Keratinocyte (primary cell): ENCODE data around the gene LIG1. TPM values are rescaled to one million over a fixed set of nuclear protein-coding genes. Genes with fewer than 3 reads are reported as not detected.

Experiments used
- DNase-seq: peaks from one replicate; pipeline ENCODE4 v3.0.0-alpha.2; 2011; ENCODE audit warnings: low read depth, missing footprints, low spot score
- FAIRE-seq: peaks from 2 replicates; lab custom pipeline; 2011; peaks lifted over from hg19 to GRCh38; lab: Jason Lieb, UNC
- H2AFZ ChIP-seq: 2 replicates; pipeline ENCODE4 v1.6.0; 2012; ENCODE audit warnings: low read length, control low read depth, inconsistent platforms; ENCODE audit not compliant: control insufficient read depth
- H3K27ac ChIP-seq: 2 replicates; pipeline ENCODE4 v1.5.1; 2011; ENCODE audit warnings: low read length; ENCODE audit not compliant: control insufficient read depth, insufficient read depth
- H3K27me3 ChIP-seq: 3 replicates; pipeline ENCODE4 v1.6.0; 2011; ENCODE audit warnings: low read length; ENCODE audit not compliant: control insufficient read depth, insufficient read depth; ENCODE audit errors: extremely low read depth
- H3K36me3 ChIP-seq, 2 experiments: 2 replicates in 1 of 2; 3 replicates in 1 of 2; pipeline ENCODE4 v1.5.1; 2011; ENCODE audit warnings: low read length in 2 of 2, mild to moderate bottlenecking in 1 of 2; ENCODE audit not compliant: control insufficient read depth in 2 of 2, insufficient read depth in 2 of 2; ENCODE audit errors: extremely low read depth in 1 of 2
- H3K4me1 ChIP-seq: 3 replicates; pipeline ENCODE4 v1.5.1; 2011; ENCODE audit warnings: low read length; ENCODE audit not compliant: control insufficient read depth, insufficient read depth; ENCODE audit errors: extremely low read depth
- H3K4me2 ChIP-seq: 3 replicates; pipeline ENCODE4 v1.6.0; 2011; ENCODE audit warnings: low read depth, low read length; ENCODE audit not compliant: control insufficient read depth, insufficient read depth; ENCODE audit errors: extremely low read depth
- H3K4me3 ChIP-seq, 3 experiments: fragments of 200-600 bp in 1 of 3; sonication (generic) in 1 of 3; 2 replicates in 2 of 3; 3 replicates in 1 of 3; pipeline ENCODE4 v1.5.1; 2011 to 2016; ENCODE audit warnings: low read length in 3 of 3, mild to moderate bottlenecking in 3 of 3, control low read depth in 2 of 3, inconsistent platforms in 1 of 3, low read depth in 1 of 3, mixed read lengths in 1 of 3, mixed run types in 1 of 3, moderate library complexity in 1 of 3; ENCODE audit not compliant: control insufficient read depth in 2 of 3, insufficient read depth in 2 of 3; ENCODE audit errors: extremely low read depth in 1 of 3
- H3K79me2 ChIP-seq: 2 replicates; pipeline ENCODE4 v1.6.0; 2012; ENCODE audit warnings: low read length; ENCODE audit not compliant: control insufficient read depth, insufficient read depth
- H3K9ac ChIP-seq: 3 replicates; pipeline ENCODE4 v1.6.0; 2011; ENCODE audit warnings: low read length; ENCODE audit not compliant: control insufficient read depth, insufficient read depth; ENCODE audit errors: extremely low read depth
- H3K9me1 ChIP-seq: 3 replicates; pipeline ENCODE4 v1.6.0; 2011; ENCODE audit warnings: low read length; ENCODE audit not compliant: control insufficient read depth, insufficient read depth; ENCODE audit errors: extremely low read depth
- H3K9me3 ChIP-seq: 2 replicates; pipeline ENCODE4 v1.5.1; 2012; ENCODE audit warnings: low read depth, low read length; ENCODE audit not compliant: control insufficient read depth
- H4K20me1 ChIP-seq: 3 replicates; pipeline ENCODE4 v1.6.0; 2011; ENCODE audit warnings: low read length; ENCODE audit not compliant: control insufficient read depth, insufficient read depth; ENCODE audit errors: extremely low read depth
- CTCF ChIP-seq, 3 experiments: IDR thresholded peaks in 1 of 3; conservative IDR thresholded peaks in 1 of 3; optimal IDR thresholded peaks in 1 of 3; 2 replicates in 2 of 3; 3 replicates in 1 of 3; pipeline versions ENCODE3 to v1.5.1; 2011; ENCODE audit warnings: low read length in 3 of 3, mild to moderate bottlenecking in 3 of 3, moderate library complexity in 2 of 3, control low read depth in 1 of 3, inconsistent platforms in 1 of 3; ENCODE audit not compliant: insufficient read depth in 2 of 3; ENCODE audit errors: extremely low read depth in 1 of 3
- EZH2 ChIP-seq: IDR thresholded peaks from one replicate; pipeline ENCODE4 v1.6.1; 2012; ENCODE audit warnings: inconsistent platforms, mild to moderate bottlenecking, low read length, moderate library complexity
- dilution Hi-C: fragments of 300-500 bp; cut with MboI; formaldehyde crosslinking; loops from one replicate; pipeline ENCODE4 v1.7.0; 2020; ENCODE audit warnings: low sequenced_read_pairs; ENCODE audit not compliant: extremely low pct_ligation_motif_present
- polyA plus RNA-seq, 5 experiments: library from polyadenylated mRNA; depleted of rRNA in 3 of 5; stranded (reverse) in 3 of 5; stranded (forward) in 1 of 5; unstranded in 1 of 5; fragments of >200 nt; gene quantifications; 1 replicate in 1 of 5; 2 replicates in 3 of 5; 3 replicates in 1 of 5; pipeline versions ENCODE4 v1.2.1 to v1.2.3, GENCODE V29; 2011 to 2012; ENCODE audit warnings: missing spikeins in 2 of 5, low read depth in 1 of 5, low replicate concordance in 1 of 5

The LIG1 gene
- polyA plus RNA-seq, 1 donor (not counting 4 experiments of a cell fraction or from before 2014, with no cell fraction given), result 16.5 TPM

GRCh38 chr19:48182434-48182833, 12.3 kb upstream of the LIG1 start:
- no peak for DNase-seq
- FAIRE-seq, result no peak
- Histone ChIP-seq H2AFZ (no peak overlapping the region), H3K27ac (no peak overlapping the region), H3K36me3 (peaks cover 0 to 3% of the 10 kb centered on the region in 2 experiments), H3K9me1 (no peaks in the 10 kb centered on the region), H4K20me1 (no peaks in the 10 kb centered on the region), H3K4me1 (no peaks in the 10 kb centered on the region), H3K4me3 (no peak overlapping the region), H3K9ac (no peak overlapping the region), H3K4me2 (no peak overlapping the region), H3K27me3 (no peaks in the 10 kb centered on the region), H3K9me3 (no peaks in the 10 kb centered on the region), H3K79me2 (no peaks in the 10 kb centered on the region)
- TF ChIP-seq CTCF (optimal IDR thresholded peaks at IDR 0.05 in 1 of 3, IDR thresholded peaks at IDR 0.05 in 1 of 3, conservative IDR thresholded peaks at IDR 0.05 in 1 of 3; ENCODE audit: extremely low read depth in 1 of 3, insufficient read depth in 2 of 3, low read length in 3 of 3) (peak in 1 of 3 experiments; percentile 1), EZH2 (no peak)
- dilution Hi-C loops, result no loop called here

- dilution Hi-C loops, result no loop called here
- no peak overlapping the region for H3K4me3 ChIP-seq
- H3K36me3 ChIP-seq, result peaks cover 0 to 3% of the 10 kb centered on the region in 2 experiments
- no peaks in the 10 kb centered on the region for H3K27me3 ChIP-seq
- no peaks in the 10 kb centered on the region for H3K79me2 ChIP-seq
- no peak overlapping the region for H3K27ac ChIP-seq
- DNase-seq (no peak), FAIRE-seq (no peak)
- H3K4me2 ChIP-seq, result no peak overlapping the region
- TF ChIP-seq CTCF (optimal IDR thresholded peaks at IDR 0.05 in 1 of 3, IDR thresholded peaks at IDR 0.05 in 1 of 3, conservative IDR thresholded peaks at IDR 0.05 in 1 of 3; ENCODE audit: extremely low read depth in 1 of 3, insufficient read depth in 2 of 3, low read length in 3 of 3) (no peak), EZH2 (no peak)
- no peaks in the 10 kb centered on the region for H3K4me1 ChIP-seq
- H4K20me1 ChIP-seq, result no peaks in the 10 kb centered on the region
- H3K9ac ChIP-seq, result no peak overlapping the region
- H3K9me3 ChIP-seq, result no peaks in the 10 kb centered on the region
- H3K9me1 ChIP-seq, result no peaks in the 10 kb centered on the region
- H2AFZ ChIP-seq, result no peak overlapping the region
Observed at GRCh38 chr19:48181505-48181904, 11.4 kb upstream of the LIG1 start.
